HepG2 (cell line): ENCODE results near the gene GPR173.

Experiments used
- CBX1 ChIP-seq: IDR thresholded peaks from one replicate; pipeline ENCODE4 v1.6.1; 2016; ENCODE audit warnings: antibody characterized with exemption, low read depth
- EP300 ChIP-seq, 3 experiments: sonication (generic) in 1 of 3; formaldehyde crosslinking in 1 of 3; IDR thresholded peaks; 2 replicates each; pipeline versions ENCODE4 v1.5.1 to v1.6.1; 2011 to 2020; ENCODE audit warnings: low read depth in 2 of 3, low read length in 2 of 3, borderline replicate concordance in 1 of 3, improper control_type of control experiment in 1 of 3, mild to moderate bottlenecking in 1 of 3, missing genetic modification reagents in 1 of 3, moderate library complexity in 1 of 3
- JUND ChIP-seq: sonication (generic); formaldehyde crosslinking; IDR thresholded peaks from 2 replicates; pipeline ENCODE4 v1.8.0; 2022; ENCODE audit warnings: mild to moderate bottlenecking, missing genetic modification reagents
- KDM5A ChIP-seq: fragments of 200-600 bp; sonication (generic); IDR thresholded peaks from 2 replicates; pipeline ENCODE4 v1.7.0; 2018; ENCODE audit warnings: antibody characterized with exemption, mild to moderate bottlenecking, low read length, borderline replicate concordance
- TF ChIP-seq, protein P1 (sequence below): IDR thresholded peaks from 2 replicates; pipeline ENCODE4 v1.6.1; 2012; ENCODE audit warnings: low read length, improper control_type of control experiment
- TF ChIP-seq, protein P2 (sequence below), 2 experiments: IDR thresholded peaks; 2 replicates each; pipeline ENCODE4 v1.6.1; 2011 to 2012; ENCODE audit warnings: low read length in 2 of 2, borderline replicate concordance in 1 of 2, low read depth in 1 of 2, mild to moderate bottlenecking in 1 of 2, moderate library complexity in 1 of 2
- TF ChIP-seq, protein P3 (sequence below): sonication (generic); formaldehyde crosslinking; IDR thresholded peaks from 2 replicates; pipeline ENCODE4 v1.8.0; 2022; ENCODE audit warnings: mild to moderate bottlenecking, missing genetic modification reagents; ENCODE audit not compliant: insufficient replicate concordance

DNA sequence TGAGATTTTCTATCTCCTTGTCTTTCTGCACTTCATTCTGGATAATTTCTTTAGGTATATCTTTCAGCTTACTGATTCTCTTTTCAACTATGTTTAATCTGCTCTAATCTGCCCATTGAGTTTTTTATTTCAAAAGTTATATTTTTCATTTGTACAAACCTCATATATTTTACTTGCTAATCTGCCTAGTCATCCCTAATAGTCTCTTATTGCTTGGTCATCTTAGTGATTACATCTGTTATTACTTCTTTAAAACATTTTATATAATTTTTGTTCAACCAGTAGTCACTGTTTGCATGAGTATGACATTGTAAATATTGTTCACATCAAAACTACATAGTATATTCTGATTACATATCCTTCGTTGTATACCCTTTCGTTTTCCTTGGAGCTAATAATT, 77.8 kb downstream of the GPR173 start:
- TF ChIP-seq, protein P1, sequence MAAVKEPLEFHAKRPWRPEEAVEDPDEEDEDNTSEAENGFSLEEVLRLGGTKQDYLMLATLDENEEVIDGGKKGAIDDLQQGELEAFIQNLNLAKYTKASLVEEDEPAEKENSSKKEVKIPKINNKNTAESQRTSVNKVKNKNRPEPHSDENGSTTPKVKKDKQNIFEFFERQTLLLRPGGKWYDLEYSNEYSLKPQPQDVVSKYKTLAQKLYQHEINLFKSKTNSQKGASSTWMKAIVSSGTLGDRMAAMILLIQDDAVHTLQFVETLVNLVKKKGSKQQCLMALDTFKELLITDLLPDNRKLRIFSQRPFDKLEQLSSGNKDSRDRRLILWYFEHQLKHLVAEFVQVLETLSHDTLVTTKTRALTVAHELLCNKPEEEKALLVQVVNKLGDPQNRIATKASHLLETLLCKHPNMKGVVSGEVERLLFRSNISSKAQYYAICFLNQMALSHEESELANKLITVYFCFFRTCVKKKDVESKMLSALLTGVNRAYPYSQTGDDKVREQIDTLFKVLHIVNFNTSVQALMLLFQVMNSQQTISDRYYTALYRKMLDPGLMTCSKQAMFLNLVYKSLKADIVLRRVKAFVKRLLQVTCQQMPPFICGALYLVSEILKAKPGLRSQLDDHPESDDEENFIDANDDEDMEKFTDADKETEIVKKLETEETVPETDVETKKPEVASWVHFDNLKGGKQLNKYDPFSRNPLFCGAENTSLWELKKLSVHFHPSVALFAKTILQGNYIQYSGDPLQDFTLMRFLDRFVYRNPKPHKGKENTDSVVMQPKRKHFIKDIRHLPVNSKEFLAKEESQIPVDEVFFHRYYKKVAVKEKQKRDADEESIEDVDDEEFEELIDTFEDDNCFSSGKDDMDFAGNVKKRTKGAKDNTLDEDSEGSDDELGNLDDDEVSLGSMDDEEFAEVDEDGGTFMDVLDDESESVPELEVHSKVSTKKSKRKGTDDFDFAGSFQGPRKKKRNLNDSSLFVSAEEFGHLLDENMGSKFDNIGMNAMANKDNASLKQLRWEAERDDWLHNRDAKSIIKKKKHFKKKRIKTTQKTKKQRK = no peak
- no peak for TF ChIP-seq EP300 (IDR thresholded peaks at IDR 0.05; ENCODE audit: low read depth in 2 of 2, low read length in 2 of 2)
- no peak for TF ChIP-seq EP300 (CRISPR knock-in tag; IDR thresholded peaks at IDR 0.05; ENCODE audit: borderline replicate concordance)
- TF ChIP-seq, protein P2, sequence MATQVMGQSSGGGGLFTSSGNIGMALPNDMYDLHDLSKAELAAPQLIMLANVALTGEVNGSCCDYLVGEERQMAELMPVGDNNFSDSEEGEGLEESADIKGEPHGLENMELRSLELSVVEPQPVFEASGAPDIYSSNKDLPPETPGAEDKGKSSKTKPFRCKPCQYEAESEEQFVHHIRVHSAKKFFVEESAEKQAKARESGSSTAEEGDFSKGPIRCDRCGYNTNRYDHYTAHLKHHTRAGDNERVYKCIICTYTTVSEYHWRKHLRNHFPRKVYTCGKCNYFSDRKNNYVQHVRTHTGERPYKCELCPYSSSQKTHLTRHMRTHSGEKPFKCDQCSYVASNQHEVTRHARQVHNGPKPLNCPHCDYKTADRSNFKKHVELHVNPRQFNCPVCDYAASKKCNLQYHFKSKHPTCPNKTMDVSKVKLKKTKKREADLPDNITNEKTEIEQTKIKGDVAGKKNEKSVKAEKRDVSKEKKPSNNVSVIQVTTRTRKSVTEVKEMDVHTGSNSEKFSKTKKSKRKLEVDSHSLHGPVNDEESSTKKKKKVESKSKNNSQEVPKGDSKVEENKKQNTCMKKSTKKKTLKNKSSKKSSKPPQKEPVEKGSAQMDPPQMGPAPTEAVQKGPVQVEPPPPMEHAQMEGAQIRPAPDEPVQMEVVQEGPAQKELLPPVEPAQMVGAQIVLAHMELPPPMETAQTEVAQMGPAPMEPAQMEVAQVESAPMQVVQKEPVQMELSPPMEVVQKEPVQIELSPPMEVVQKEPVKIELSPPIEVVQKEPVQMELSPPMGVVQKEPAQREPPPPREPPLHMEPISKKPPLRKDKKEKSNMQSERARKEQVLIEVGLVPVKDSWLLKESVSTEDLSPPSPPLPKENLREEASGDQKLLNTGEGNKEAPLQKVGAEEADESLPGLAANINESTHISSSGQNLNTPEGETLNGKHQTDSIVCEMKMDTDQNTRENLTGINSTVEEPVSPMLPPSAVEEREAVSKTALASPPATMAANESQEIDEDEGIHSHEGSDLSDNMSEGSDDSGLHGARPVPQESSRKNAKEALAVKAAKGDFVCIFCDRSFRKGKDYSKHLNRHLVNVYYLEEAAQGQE (IDR thresholded peaks at IDR 0.05; ENCODE audit: borderline replicate concordance in 1 of 2, low read depth in 1 of 2, low read length in 2 of 2) = no peak
- TF ChIP-seq, protein P3, sequence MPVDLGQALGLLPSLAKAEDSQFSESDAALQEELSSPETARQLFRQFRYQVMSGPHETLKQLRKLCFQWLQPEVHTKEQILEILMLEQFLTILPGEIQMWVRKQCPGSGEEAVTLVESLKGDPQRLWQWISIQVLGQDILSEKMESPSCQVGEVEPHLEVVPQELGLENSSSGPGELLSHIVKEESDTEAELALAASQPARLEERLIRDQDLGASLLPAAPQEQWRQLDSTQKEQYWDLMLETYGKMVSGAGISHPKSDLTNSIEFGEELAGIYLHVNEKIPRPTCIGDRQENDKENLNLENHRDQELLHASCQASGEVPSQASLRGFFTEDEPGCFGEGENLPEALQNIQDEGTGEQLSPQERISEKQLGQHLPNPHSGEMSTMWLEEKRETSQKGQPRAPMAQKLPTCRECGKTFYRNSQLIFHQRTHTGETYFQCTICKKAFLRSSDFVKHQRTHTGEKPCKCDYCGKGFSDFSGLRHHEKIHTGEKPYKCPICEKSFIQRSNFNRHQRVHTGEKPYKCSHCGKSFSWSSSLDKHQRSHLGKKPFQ = no peak
- TF ChIP-seq CBX1 = no peak
- no peak for TF ChIP-seq KDM5A
- TF ChIP-seq JUND = no peak
